ENCODE results near the gene SUFU.

GRCh38 chr10:102670871-102671434 lies 167.2 kb downstream of the SUFU start:
- TF ChIP-seq EZH2phosphoT487 (IDR thresholded peaks at IDR 0.05; ENCODE audit: borderline replicate concordance, low read length) = no peak
- TF ChIP-seq, protein P1, sequence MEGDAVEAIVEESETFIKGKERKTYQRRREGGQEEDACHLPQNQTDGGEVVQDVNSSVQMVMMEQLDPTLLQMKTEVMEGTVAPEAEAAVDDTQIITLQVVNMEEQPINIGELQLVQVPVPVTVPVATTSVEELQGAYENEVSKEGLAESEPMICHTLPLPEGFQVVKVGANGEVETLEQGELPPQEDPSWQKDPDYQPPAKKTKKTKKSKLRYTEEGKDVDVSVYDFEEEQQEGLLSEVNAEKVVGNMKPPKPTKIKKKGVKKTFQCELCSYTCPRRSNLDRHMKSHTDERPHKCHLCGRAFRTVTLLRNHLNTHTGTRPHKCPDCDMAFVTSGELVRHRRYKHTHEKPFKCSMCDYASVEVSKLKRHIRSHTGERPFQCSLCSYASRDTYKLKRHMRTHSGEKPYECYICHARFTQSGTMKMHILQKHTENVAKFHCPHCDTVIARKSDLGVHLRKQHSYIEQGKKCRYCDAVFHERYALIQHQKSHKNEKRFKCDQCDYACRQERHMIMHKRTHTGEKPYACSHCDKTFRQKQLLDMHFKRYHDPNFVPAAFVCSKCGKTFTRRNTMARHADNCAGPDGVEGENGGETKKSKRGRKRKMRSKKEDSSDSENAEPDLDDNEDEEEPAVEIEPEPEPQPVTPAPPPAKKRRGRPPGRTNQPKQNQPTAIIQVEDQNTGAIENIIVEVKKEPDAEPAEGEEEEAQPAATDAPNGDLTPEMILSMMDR (conservative IDR thresholded peaks at IDR 0.05; ENCODE audit: low read depth, low read length) = no peak
- no peak for TF ChIP-seq EZH2 (IDR thresholded peaks at IDR 0.05; ENCODE audit: low read length, unreplicated experiment)
